ENCODE results near the gene KDM8.

KDM8 gene

GRCh38 chr16:27179500-27180072 is 23.7 kb upstream of the KDM8 start:
- H3K4me3 ChIP-seq (ENCODE audit: low read depth, low read length), result no peak overlapping the region
- DNase-seq (ENCODE audit: low read depth), result peak; percentile 76
- peak; percentile 96 for TF ChIP-seq CTCF (conservative IDR thresholded peaks at IDR 0.05; ENCODE audit: low read depth, low read length)

- H3K4me3 ChIP-seq (ENCODE audit: low read depth, low read length), result no peak overlapping the region
- no peak for DNase-seq (ENCODE audit: low read depth)
- TF ChIP-seq CTCF (conservative IDR thresholded peaks at IDR 0.05; ENCODE audit: low read depth, low read length), result peak; percentile 19
Measured at GRCh38 chr16:27181019-27181790, 22.1 kb upstream of the KDM8 start.

- no peak for TF ChIP-seq CTCF (conservative IDR thresholded peaks at IDR 0.05; ENCODE audit: low read depth, low read length)
- no peak for DNase-seq (ENCODE audit: low read depth)
- no peak overlapping the region for H3K4me3 ChIP-seq (ENCODE audit: low read depth, low read length)
Measured at GRCh38 chr16:27182906-27183405, 20.4 kb upstream of the KDM8 start.

- no peak for TF ChIP-seq CTCF (conservative IDR thresholded peaks at IDR 0.05; ENCODE audit: low read depth, low read length)
- DNase-seq (ENCODE audit: low read depth), result no peak
- H3K4me3 ChIP-seq (ENCODE audit: low read depth, low read length), result no peak overlapping the region
Measured at GRCh38 chr16:27185776-27186130, 17.6 kb upstream of the KDM8 start.

- DNase-seq (ENCODE audit: low read depth), result no peak
- TF ChIP-seq CTCF (conservative IDR thresholded peaks at IDR 0.05; ENCODE audit: low read depth, low read length), result no peak
Measured at GRCh38 chr16:27188633-27189032, 14.7 kb upstream of the KDM8 start.

GRCh38 chr16:27189335-27189972 is 13.9 kb upstream of the KDM8 start:
- no peak for TF ChIP-seq CTCF (conservative IDR thresholded peaks at IDR 0.05; ENCODE audit: low read depth, low read length)
- no peak for DNase-seq (ENCODE audit: low read depth)
- no peak overlapping the region for H3K4me3 ChIP-seq (ENCODE audit: low read depth, low read length)

More at GRCh38 chr16:27188633-27189032, 14.7 kb upstream of the KDM8 start:
- no peak overlapping the region for H3K4me3 ChIP-seq (ENCODE audit: low read depth, low read length)
